ENCODE data around the gene ISG20L2. TPM values are rescaled to one million over a fixed set of nuclear protein-coding genes. Genes with fewer than 3 reads are reported as not detected.
A peak's percentile ranks its signal among the peaks of the same experiment; 100 is the strongest.

Gene ISG20L2
- total and polyA plus RNA-seq, 2 donors (not counting 3 experiments of a cell fraction or from before 2014, with no cell fraction given) = 33.2 to 35.3 TPM

DNA sequence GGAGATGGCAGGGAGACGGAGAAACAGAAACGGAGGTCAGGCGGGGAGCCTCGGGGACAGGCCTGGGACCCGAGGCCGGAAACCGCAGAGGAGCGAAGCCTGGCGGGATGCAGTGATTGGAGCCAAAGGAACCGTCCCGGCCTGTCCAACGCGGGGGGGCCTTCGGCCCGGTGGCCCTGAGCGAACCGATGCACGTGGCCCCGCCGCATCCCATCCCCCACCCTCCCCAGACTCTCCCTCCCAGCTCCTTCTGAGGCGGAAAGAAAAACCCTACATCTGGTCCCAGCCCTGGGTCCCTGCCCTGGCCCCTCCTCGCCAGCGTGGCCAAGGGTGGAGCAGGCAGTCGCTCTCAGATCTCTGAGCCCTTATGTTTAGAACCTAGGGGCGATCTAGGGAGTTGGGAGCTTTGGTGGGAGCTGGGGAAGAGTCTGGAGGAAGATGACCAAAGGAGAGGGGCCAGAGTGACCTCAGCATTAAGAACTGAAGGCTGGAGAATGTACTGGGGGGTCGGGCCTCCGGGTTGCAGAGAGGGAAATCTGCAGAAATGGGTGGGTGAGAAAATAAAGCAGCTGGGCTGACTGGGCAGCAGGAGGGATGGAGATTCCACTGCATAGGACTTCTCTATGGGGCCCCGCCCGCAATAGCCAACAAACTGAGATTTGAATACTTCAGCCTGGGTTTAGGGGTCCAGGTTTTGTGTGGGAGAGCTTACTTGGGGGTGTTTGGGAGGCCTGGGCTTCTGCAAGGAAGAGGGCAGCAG, 21.7 kb downstream of the ISG20L2 start:
- no TSS peak for BruUV-seq (replicated peaks)
- H3K4me2 ChIP-seq (ENCODE audit: insufficient read depth, low read length) = no peak overlapping the region
- no peaks in the 10 kb centered on the region for H3K9me1 ChIP-seq (replicated peaks; ENCODE audit: control insufficient read depth, extremely low read depth, insufficient read depth, low read length)
- no peak overlapping the region for H3K27ac ChIP-seq (ENCODE audit: insufficient read depth, low read depth, low read length)
- ChIA-PET POLR2A (interaction anchor here (0.6 kb wide), 1 partner anchor 154 kb away, joined by 3 read pairs; the partner anchor contains the start of gene NTRK1), CTCF (interaction anchor here (0.7 to 15.5 kb wide), 11 partner anchors 9 to 226 kb away, joined by 3 to 453 read pairs (median 11); partner anchors contain the start of genes INSRR and NTRK1)
- peaks cover 19% of the 10 kb centered on the region for H3K4me1 ChIP-seq (ENCODE audit: control insufficient read depth, extremely low read depth, insufficient read depth, low read length)
- FAIRE-seq (no peak), DNase-seq (ENCODE audit: low read depth, low spot score) (no peak)
- no peaks in the 10 kb centered on the region for H4K20me1 ChIP-seq (replicated peaks; ENCODE audit: control insufficient read depth, extremely low read depth, insufficient read depth, low read length)
- intact Hi-C loops (cut with micrococcal nuclease) = loop anchor here (1.0 kb wide), 3 partner anchors 18 to 80 kb away; no protein-coding TSS in a partner anchor
- no peaks in the 10 kb centered on the region for H3K9me3 ChIP-seq (replicated peaks; ENCODE audit: control insufficient read depth, insufficient read depth, low read length)
- dilution Hi-C loops (cut with MboI; ENCODE audit: extremely low pct_ligation_motif_present, low sequenced_read_pairs) = no loop called here
- peaks cover 0 to 3% of the 10 kb centered on the region in 2 experiments for H3K27me3 ChIP-seq (ENCODE audit: control insufficient read depth in 2 of 2, insufficient read depth in 2 of 2, low read length in 2 of 2)
- H3K4me3 ChIP-seq (replicated peaks in 1 of 3; ENCODE audit: insufficient read depth in 1 of 3, low read depth in 1 of 3, low read length in 3 of 3) = no peak overlapping the region
- H2AFZ ChIP-seq (ENCODE audit: low read depth, low read length) = peak overlapping the region; percentile 52
- no peak for TF ChIP-seq POLR2A (IDR thresholded peaks at IDR 0.05; ENCODE audit: low read depth, low read length)
- no peak for TF ChIP-seq JUN (IDR thresholded peaks at IDR 0.05; ENCODE audit: borderline replicate concordance, insufficient read depth, insufficient read length, low read depth)
- no peak for TF ChIP-seq FOS (IDR thresholded peaks at IDR 0.05; ENCODE audit: borderline replicate concordance, insufficient read depth, low read length)
- no peak for TF ChIP-seq GATA2 (IDR thresholded peaks at IDR 0.05; ENCODE audit: insufficient read depth, insufficient read length, low read depth, low read length)
- TF ChIP-seq POLR2AphosphoS5 (IDR thresholded peaks at IDR 0.05; ENCODE audit: insufficient read depth, low read depth, low read length) = no peak
- no peak for TF ChIP-seq MYC (IDR thresholded peaks at IDR 0.05; ENCODE audit: low read depth, low read length)
- no peak for TF ChIP-seq CTCF (IDR thresholded peaks at IDR 0.05; ENCODE audit: extremely low read depth in 1 of 2, insufficient read depth in 1 of 2, low read depth in 1 of 2, low read length in 2 of 2)
- no peak for TF ChIP-seq EZH2 (IDR thresholded peaks at IDR 0.05; ENCODE audit: borderline replicate concordance, low read depth, low read length, severe bottlenecking)
- no peak for TF ChIP-seq MAX (IDR thresholded peaks at IDR 0.05; ENCODE audit: insufficient read depth, insufficient read length)
- H3K36me3 ChIP-seq (ENCODE audit: control insufficient read depth in 2 of 2, extremely low read depth in 1 of 2, insufficient read depth in 2 of 2, low read length in 2 of 2) = no peaks in the 10 kb centered on the region
- H3K9ac ChIP-seq (replicated peaks; ENCODE audit: extremely low read depth, insufficient read depth, low read length) = no peak overlapping the region
- H3K79me2 ChIP-seq (ENCODE audit: control insufficient read depth, insufficient read depth, low read length) = no peaks in the 10 kb centered on the region

All from endothelial cell of umbilical vein (primary cell).